ENCODE data around the gene RS1.

GRCh38 chrX:18668071-18668835, 3.7 kb downstream of the RS1 start:
- TF ChIP-seq BHLHE40 (IDR thresholded peaks at IDR 0.05; ENCODE audit: low read depth, low read length) (no peak), POLR2A (IDR thresholded peaks at IDR 0.05; ENCODE audit: low read length) (no peak), CTCF (IDR thresholded peaks at IDR 0.05) (no peak), SREBF2 (IDR thresholded peaks at IDR 0.05) (no peak), HDAC2 (IDR thresholded peaks at IDR 0.05) (no peak), ELK1 (IDR thresholded peaks at IDR 0.05; ENCODE audit: low read depth, low read length) (no peak)
